HCT116 (cell line): Measurements from ENCODE around the gene ANKFN1. TPM values are rescaled to one million over a fixed set of nuclear protein-coding genes. Genes with fewer than 3 reads are reported as not detected.

Experiments used
- ATAC-seq: fragments of 200-7000 bp; cut with Tn5 transposase; 2 replicates; pipeline ENCODE4 v1.9.1; 2020; ENCODE audit warnings: mild to moderate bottlenecking, moderate library complexity
- BruUV-seq: library from RNA; stranded (reverse); fragments of 400-500 nt; replicated peaks from 2 replicates; lab custom pipeline; 2021; lab: Mats Ljungman, UMichigan
- CTCF ChIA-PET: fragments of 300-600 bp; sonication (Branson Sonifier 250); formaldehyde crosslinking; loops from one replicate; lab custom pipeline; 2021; ENCODE audit warnings: antibody characterized with exemption; lab: Charles Lee
- POLR2A ChIA-PET: fragments of 300-600, 350-600 bp; sonication (Branson Sonifier 250); formaldehyde crosslinking; loops from one replicate; lab custom pipeline; 2021; ENCODE audit warnings: antibody characterized with exemption; lab: Charles Lee
- RAD21 ChIA-PET, 2 experiments: fragments of 300-600 bp; sonication (Branson Sonifier 250); formaldehyde crosslinking; loops; one replicate each; lab custom pipeline; 2023; ENCODE audit warnings: low total read pairs in 2 of 2; ENCODE audit not compliant: uncharacterized antibody in 2 of 2, unreplicated experiment in 2 of 2, low non-redundant PET in 1 of 2; lab: Charles Lee
- DNase-seq: peaks from one replicate; pipeline ENCODE4 v3.0.0-alpha.2; 2010; ENCODE audit warnings: low read depth, low spot score
- H2AFZ ChIP-seq: fragments of 200-600 bp; shearing (Covaris generic), sonication (generic); 2 replicates; pipeline ENCODE4 v1.6.1; 2017; ENCODE audit warnings: low read depth, mixed run types, mixed read lengths, antibody characterized with exemption, low read length; ENCODE audit not compliant: poor library complexity, severe bottlenecking
- H3K27ac ChIP-seq: 2 replicates; pipeline ENCODE4 v1.5.1; 2012; ENCODE audit warnings: low read depth, low read length
- H3K27me3 ChIP-seq: fragments of 200-600 bp; sonication (generic); 2 replicates; pipeline ENCODE4 v1.6.1; 2016; ENCODE audit warnings: mixed run types, low read length, mixed read lengths; ENCODE audit not compliant: insufficient read depth
- H3K36me3 ChIP-seq, 2 experiments: fragments of 200-500 bp in 1 of 2; fragments of 200-600 bp in 1 of 2; sonication (Bioruptor generic) in 1 of 2; sonication (generic) in 1 of 2; 2 replicates each; pipeline versions ENCODE4 v1.5.1 to v1.6.1; 2014 to 2016; ENCODE audit warnings: low read length in 2 of 2, inconsistent platforms in 1 of 2, mixed read lengths in 1 of 2, mixed run types in 1 of 2; ENCODE audit not compliant: insufficient read depth in 2 of 2, control insufficient read depth in 1 of 2
- H3K4me1 ChIP-seq, 2 experiments: fragments of 200-600 bp in 1 of 2; sonication (generic) in 1 of 2; 2 replicates each; pipeline versions ENCODE4 v1.5.1 to v1.6.1; 2012 to 2017; ENCODE audit warnings: low read length in 2 of 2, inconsistent platforms in 1 of 2, mild to moderate bottlenecking in 1 of 2, mixed read lengths in 1 of 2, mixed run types in 1 of 2, moderate library complexity in 1 of 2; ENCODE audit not compliant: insufficient read depth in 2 of 2, control insufficient read depth in 1 of 2
- H3K4me2 ChIP-seq: fragments of 200-600 bp; sonication (generic); 2 replicates; pipeline ENCODE4 v1.6.1; 2017; ENCODE audit warnings: mixed run types, low read length, mixed read lengths
- H3K4me3 ChIP-seq, 2 experiments: fragments of 200-600 bp in 1 of 2; sonication (generic) in 1 of 2; replicated peaks in 1 of 2; 2 replicates each; pipeline ENCODE4 v1.5.1; 2011 to 2016; ENCODE audit warnings: low read length in 2 of 2, control low read depth in 1 of 2, low read depth in 1 of 2, mild to moderate bottlenecking in 1 of 2, mixed read lengths in 1 of 2, mixed run types in 1 of 2
- H3K79me2 ChIP-seq: fragments of 200-600 bp; sonication (generic); 2 replicates; pipeline ENCODE4 v1.6.1; 2017; ENCODE audit warnings: mild to moderate bottlenecking, mixed run types, low read length, moderate library complexity, mixed read lengths; ENCODE audit not compliant: insufficient read depth
- H3K9ac ChIP-seq: fragments of 200-600 bp; sonication (generic); 2 replicates; pipeline ENCODE4 v1.6.1; 2016; ENCODE audit warnings: low read length, mixed read lengths
- H3K9me2 ChIP-seq: fragments of 200-600 bp; sonication (generic), shearing (Covaris generic); 2 replicates; pipeline ENCODE4 v1.6.1; 2017; ENCODE audit warnings: mixed run types, mild to moderate bottlenecking, moderate library complexity; ENCODE audit not compliant: insufficient read depth
- H3K9me3 ChIP-seq, 2 experiments: fragments of 200-500 bp in 1 of 2; fragments of 200-600 bp in 1 of 2; sonication (Bioruptor generic) in 1 of 2; sonication (generic) in 1 of 2; 2 replicates each; pipeline ENCODE4 v1.6.1; 2014 to 2017; ENCODE audit warnings: low read length in 2 of 2, mixed read lengths in 2 of 2, inconsistent platforms in 1 of 2, low read depth in 1 of 2, mild to moderate bottlenecking in 1 of 2, mixed run types in 1 of 2, moderate library complexity in 1 of 2; ENCODE audit not compliant: control insufficient read depth in 1 of 2, insufficient read depth in 1 of 2
- H4K20me1 ChIP-seq: fragments of 200-600 bp; sonication (generic), shearing (Covaris generic); 2 replicates; pipeline ENCODE4 v1.6.1; 2017; ENCODE audit warnings: mixed run types, mild to moderate bottlenecking, moderate library complexity; ENCODE audit not compliant: insufficient read depth
- CTCF ChIP-seq, 3 experiments: fragments of 200-600 bp in 1 of 3; sonication (generic) in 1 of 3; IDR thresholded peaks in 2 of 3; conservative IDR thresholded peaks in 1 of 3; 2 replicates each; pipeline ENCODE4 v1.5.1; 2012 to 2017; ENCODE audit warnings: low read depth in 2 of 3, low read length in 2 of 3, antibody characterized with exemption in 1 of 3, borderline replicate concordance in 1 of 3, control low read depth in 1 of 3, mild to moderate bottlenecking in 1 of 3, mixed read lengths in 1 of 3, mixed run types in 1 of 3, moderate library complexity in 1 of 3; ENCODE audit not compliant: insufficient read depth in 1 of 3
- EGR1 ChIP-seq: IDR thresholded peaks from 2 replicates; pipeline ENCODE4 v1.6.1; 2012; ENCODE audit warnings: low read depth
- ELF1 ChIP-seq: IDR thresholded peaks from 2 replicates; pipeline ENCODE4 v1.6.1; 2012; ENCODE audit warnings: low read depth, borderline replicate concordance
- FOSL1 ChIP-seq: IDR thresholded peaks from 2 replicates; pipeline ENCODE4 v1.6.1; 2012; ENCODE audit warnings: low read depth
- MAX ChIP-seq: IDR thresholded peaks from 2 replicates; pipeline ENCODE4 v1.6.1; 2012
- POLR2A ChIP-seq: IDR thresholded peaks from 2 replicates; pipeline ENCODE4 v1.7.0; 2011; ENCODE audit warnings: borderline replicate concordance; ENCODE audit not compliant: insufficient read depth, insufficient read length; ENCODE audit errors: extremely low read depth
- RAD21 ChIP-seq: IDR thresholded peaks from 2 replicates; pipeline ENCODE4 v1.6.1; 2012; ENCODE audit warnings: low read depth, mild to moderate bottlenecking
- REST ChIP-seq: IDR thresholded peaks from 2 replicates; pipeline ENCODE4 v1.6.1; 2012; ENCODE audit warnings: low read depth
- TCF7L2 ChIP-seq: IDR thresholded peaks from 2 replicates; pipeline ENCODE4 v1.7.0; 2011; ENCODE audit warnings: borderline replicate concordance, inconsistent platforms; ENCODE audit not compliant: insufficient read depth, insufficient read length; ENCODE audit errors: extremely low read depth
- YY1 ChIP-seq: IDR thresholded peaks from 2 replicates; pipeline ENCODE4 v1.6.1; 2011; ENCODE audit warnings: low read length, low read depth, moderate library complexity, mild to moderate bottlenecking; ENCODE audit not compliant: insufficient replicate concordance; ENCODE audit errors: extremely low read depth
- ZNF274 ChIP-seq: fragments of 200-500 bp; sonication (Bioruptor generic); IDR thresholded peaks from 2 replicates; pipeline ENCODE4 v1.6.1; 2014; ENCODE audit warnings: mild to moderate bottlenecking, low read depth, low read length, inconsistent platforms
- intact Hi-C: fragments of 100-400 bp; cut with micrococcal nuclease; formaldehyde crosslinking; loops from 2 replicates; pipeline ENCODE4 v1.10.0; 2022
- total RNA-seq: library from RNA; stranded (reverse); gene quantifications from one replicate; pipeline ENCODE4 v1.2.1, GENCODE V29; 2021; ENCODE audit not compliant: unreplicated experiment
- TF ChIP-seq, protein P1 (sequence below): IDR thresholded peaks from 2 replicates; pipeline ENCODE4 v1.6.1; 2012

ANKFN1 gene
- total RNA-seq, 1 experiment from 2014 or later, result 1.1 TPM

DNA sequence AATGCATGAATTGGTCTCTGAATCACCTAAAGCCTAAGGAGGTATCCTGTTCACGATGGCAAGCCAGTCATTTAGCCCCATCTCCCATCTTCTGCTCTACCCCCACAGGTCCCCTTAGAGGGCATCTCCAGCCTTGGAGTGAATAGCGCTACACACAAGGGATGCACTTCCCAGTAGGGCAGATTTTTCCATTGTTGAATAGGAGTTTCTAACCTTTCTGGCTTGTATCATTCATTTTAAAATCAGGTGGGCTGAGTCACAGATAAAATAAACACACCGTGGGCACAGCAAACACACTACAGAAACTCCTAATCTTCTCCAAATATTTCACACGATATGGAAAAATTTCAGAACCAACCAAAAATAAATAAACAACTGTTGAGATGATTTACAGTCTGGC lies 239.0 kb downstream of the ANKFN1 start:
- RAD21 ChIA-PET, result no interaction called here

More for the DNA sequence above, 239.0 kb downstream of the ANKFN1 start:
- Histone ChIP-seq H3K9me2 (no peaks in the 10 kb centered on the region), H3K9ac (no peak overlapping the region), H3K9me3 (no peaks in the 10 kb centered on the region), H3K79me2 (no peaks in the 10 kb centered on the region), H3K36me3 (no peaks in the 10 kb centered on the region), H4K20me1 (no peaks in the 10 kb centered on the region)
- no peak for ATAC-seq
- no peak for DNase-seq
- intact Hi-C loops, result no loop called here
- TF ChIP-seq ZNF274 (no peak), YY1 (no peak), TCF7L2 (no peak), ELF1 (no peak), EGR1 (no peak), MAX (no peak), REST (no peak), POLR2A (no peak), FOSL1 (no peak), RAD21 (no peak), CTCF (IDR thresholded peaks at IDR 0.05 in 2 of 3, conservative IDR thresholded peaks at IDR 0.05 in 1 of 3; ENCODE audit: borderline replicate concordance in 1 of 3, insufficient read depth in 1 of 3, low read depth in 2 of 3, low read length in 2 of 3) (no peak)
- TF ChIP-seq, protein P1, sequence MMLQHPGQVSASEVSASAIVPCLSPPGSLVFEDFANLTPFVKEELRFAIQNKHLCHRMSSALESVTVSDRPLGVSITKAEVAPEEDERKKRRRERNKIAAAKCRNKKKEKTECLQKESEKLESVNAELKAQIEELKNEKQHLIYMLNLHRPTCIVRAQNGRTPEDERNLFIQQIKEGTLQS, result no peak
- TF ChIP-seq, all 23 proteins: peak for 0
- Histone ChIP-seq H3K4me3 (no peak overlapping the region), H3K27ac (no peak overlapping the region), H3K27me3 (peaks cover 19% of the 10 kb centered on the region), H3K4me1 (no peaks in the 10 kb centered on the region), H3K4me2 (no peak overlapping the region), H2AFZ (no peak overlapping the region)
- CTCF ChIA-PET, result no interaction called here
- BruUV-seq, result no TSS peak
- POLR2A ChIA-PET, result no interaction called here
